ENCODE results near the gene TBX10. TPM values are rescaled to one million over a fixed set of nuclear protein-coding genes. Genes with fewer than 3 reads are reported as not detected.

TBX10 gene
- total RNA-seq, 4 donors from 2014 or later: not detected

DNA sequence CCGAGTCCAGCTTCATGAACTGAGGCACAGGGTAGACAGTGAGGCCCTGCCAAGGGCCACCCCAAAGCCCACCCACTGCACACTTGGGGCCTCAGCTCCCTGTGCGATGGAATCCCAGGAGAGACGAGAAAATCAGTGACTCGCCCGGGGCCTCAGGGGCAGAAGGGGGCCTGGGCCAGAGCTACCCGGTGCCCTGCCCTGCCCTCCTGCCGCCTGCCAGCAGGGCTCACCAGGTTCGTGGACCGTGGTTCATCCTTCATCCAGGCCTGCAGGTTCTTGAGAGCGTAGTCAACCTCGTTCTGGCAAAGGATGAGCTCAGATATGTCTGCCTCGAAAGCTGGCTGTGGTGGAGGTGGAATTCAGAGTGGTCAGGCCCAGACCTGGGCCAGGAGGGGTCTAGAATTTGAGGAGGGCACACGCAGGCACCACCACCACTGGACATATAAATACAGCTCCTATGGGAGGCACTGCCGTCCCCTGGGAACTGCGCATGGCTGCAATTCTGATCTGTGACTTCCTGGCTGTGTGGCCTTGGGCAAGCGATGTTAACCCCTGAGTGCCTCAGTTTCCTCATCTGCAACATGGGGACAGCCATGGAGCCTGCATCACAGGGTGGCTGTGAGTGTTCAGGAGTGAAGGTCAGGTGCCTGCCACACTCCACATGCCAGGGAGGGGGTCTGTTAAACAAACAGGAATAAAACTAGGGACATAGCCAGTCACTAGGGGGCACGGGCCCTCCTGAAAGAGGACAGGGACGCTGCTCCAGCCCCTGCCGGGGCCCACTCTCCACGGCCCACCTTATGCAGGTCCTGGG lies 27.3 kb upstream of the TBX10 start:
- no peak for DNase-seq (ENCODE audit: low spot score in 2 of 2)
- H3K27me3 ChIP-seq: no peaks in the 10 kb centered on the region
- 64 to 74% methylated on average over 15 to 19 of the region's 20 CpGs for WGBS, 2 donors
- no peaks in the 10 kb centered on the region for H3K4me1 ChIP-seq
- TF ChIP-seq, protein P1, sequence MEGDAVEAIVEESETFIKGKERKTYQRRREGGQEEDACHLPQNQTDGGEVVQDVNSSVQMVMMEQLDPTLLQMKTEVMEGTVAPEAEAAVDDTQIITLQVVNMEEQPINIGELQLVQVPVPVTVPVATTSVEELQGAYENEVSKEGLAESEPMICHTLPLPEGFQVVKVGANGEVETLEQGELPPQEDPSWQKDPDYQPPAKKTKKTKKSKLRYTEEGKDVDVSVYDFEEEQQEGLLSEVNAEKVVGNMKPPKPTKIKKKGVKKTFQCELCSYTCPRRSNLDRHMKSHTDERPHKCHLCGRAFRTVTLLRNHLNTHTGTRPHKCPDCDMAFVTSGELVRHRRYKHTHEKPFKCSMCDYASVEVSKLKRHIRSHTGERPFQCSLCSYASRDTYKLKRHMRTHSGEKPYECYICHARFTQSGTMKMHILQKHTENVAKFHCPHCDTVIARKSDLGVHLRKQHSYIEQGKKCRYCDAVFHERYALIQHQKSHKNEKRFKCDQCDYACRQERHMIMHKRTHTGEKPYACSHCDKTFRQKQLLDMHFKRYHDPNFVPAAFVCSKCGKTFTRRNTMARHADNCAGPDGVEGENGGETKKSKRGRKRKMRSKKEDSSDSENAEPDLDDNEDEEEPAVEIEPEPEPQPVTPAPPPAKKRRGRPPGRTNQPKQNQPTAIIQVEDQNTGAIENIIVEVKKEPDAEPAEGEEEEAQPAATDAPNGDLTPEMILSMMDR (IDR thresholded peaks at IDR 0.05): no peak
- TF ChIP-seq POLR2A (IDR thresholded peaks at IDR 0.05) (no peak), EP300 (IDR thresholded peaks at IDR 0.05) (no peak)
- H3K4me3 ChIP-seq: no peak overlapping the region
- no peaks in the 10 kb centered on the region for H3K9me3 ChIP-seq
- H3K36me3 ChIP-seq: no peaks in the 10 kb centered on the region
- no peak overlapping the region for H3K27ac ChIP-seq

DNA sequence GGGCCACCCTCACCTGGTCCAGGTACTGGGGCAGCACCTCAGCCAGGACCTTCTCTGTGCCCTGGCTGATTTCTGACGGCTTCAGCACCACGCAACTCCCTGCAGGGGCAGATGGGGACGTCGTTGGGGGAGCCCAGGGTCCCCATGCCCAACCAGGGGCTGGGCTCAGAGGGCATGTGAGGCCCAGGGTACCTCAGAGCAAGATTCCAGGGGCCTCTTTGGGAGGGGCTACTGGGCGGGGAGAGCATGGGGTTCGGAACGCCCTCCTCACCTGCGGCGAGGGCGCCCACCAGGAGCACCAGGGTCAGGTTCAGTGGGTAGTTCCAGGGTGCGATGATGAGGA lies 26.7 kb upstream of the TBX10 start:
- Histone ChIP-seq H3K9me3 (no peaks in the 10 kb centered on the region), H3K27ac (no peak overlapping the region), H3K27me3 (no peaks in the 10 kb centered on the region), H3K4me3 (no peak overlapping the region), H3K4me1 (no peaks in the 10 kb centered on the region), H3K36me3 (no peaks in the 10 kb centered on the region)
- TF ChIP-seq EP300 (IDR thresholded peaks at IDR 0.05) (no peak), POLR2A (IDR thresholded peaks at IDR 0.05) (no peak)
- TF ChIP-seq, protein P1 (IDR thresholded peaks at IDR 0.05): no peak
- 86 to 88% methylated on average over 10 to 11 of the region's 11 CpGs for WGBS, 2 donors
- no peak for DNase-seq (ENCODE audit: low spot score in 2 of 2)

DNA sequence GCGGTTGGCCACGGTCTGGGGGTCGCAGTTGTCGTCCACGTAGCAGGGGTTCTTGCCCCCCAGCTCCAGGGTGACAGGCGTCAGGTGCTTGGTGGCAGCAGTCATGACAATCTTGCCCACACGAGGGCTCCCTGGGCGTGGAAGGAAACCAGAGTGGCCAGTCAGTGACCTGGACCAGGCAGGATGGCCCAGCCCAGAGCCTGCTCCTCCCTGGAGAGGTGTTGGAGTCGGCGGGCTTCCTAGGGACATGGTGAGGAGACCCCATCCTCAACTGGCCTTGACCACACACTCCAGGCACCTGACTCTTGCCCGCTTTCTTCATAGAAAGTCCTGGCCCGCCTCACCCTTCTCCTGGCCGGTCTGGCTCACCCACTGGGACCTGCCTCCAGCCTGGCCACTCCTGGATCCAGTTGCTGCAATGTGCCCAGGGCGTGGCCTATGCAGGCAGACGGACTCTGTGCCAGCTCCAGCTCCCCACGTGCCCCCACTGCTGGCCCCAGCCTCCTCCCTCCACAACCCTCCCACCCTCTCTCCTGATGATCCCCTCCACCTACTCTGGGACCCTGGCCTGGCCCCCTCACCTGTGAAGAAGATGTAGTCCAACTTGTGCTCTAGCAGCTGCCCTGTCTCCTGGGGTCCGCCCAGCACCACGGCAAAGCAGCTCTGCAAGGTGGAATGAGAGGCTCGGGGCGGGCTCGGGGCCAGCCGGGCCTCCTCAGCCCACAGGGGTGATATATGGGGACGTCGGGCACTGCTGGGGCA lies 26.2 kb upstream of the TBX10 start:
- H3K27me3 ChIP-seq: no peaks in the 10 kb centered on the region
- no peak overlapping the region for H3K27ac ChIP-seq
- no peaks in the 10 kb centered on the region for H3K4me1 ChIP-seq
- TF ChIP-seq, protein P1 (IDR thresholded peaks at IDR 0.05): no peak
- TF ChIP-seq EP300 (IDR thresholded peaks at IDR 0.05) (no peak), POLR2A (IDR thresholded peaks at IDR 0.05) (no peak)
- DNase-seq (ENCODE audit: low spot score in 2 of 2): no peak
- H3K36me3 ChIP-seq: no peaks in the 10 kb centered on the region
- H3K4me3 ChIP-seq: no peak overlapping the region
- WGBS, 2 donors: 79 to 80% methylated on average over 24 of the region's 24 CpGs
- H3K9me3 ChIP-seq: no peaks in the 10 kb centered on the region

DNA sequence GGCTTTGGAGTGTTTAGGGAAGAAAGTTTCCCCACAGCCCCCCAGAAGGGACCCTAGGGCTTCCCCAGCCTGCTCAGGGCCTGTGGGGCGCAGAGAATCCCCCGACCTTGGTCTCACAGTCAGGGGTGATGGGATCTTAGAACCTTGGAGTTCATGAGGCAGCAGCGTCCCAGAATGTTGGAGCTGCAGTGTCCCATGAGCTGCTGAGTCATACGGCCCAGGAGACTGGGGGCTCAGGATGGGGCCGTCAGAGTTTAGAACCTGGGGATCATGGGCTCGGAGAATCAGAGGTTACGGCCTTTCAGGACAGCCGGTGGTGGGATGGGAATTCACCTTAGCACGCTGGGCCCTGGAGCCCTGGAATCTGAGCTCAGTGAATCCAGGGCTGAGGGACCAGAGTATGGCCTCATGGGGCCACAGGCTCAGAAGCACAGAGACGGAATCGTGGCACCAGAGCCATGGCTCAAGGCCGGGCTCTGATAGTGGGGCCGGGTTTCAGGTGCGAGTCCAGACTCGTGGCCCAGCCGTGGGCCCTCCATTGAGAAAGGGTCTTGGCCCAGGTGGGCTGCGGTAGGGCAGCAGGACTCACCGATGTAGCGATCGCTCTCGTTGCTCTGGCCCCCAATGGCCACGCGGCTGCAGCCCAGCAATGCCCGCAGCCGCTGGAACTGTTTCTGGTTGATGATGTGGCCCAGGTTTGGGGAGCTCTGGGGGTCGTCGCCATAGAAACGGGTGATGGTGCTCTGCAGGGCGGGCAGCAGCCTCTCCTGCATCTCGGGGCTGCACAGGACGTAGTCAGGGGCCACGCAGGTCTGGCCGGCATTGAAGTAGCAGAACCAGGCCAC lies 25.4 kb upstream of the TBX10 start:
- Histone ChIP-seq H3K27me3 (no peaks in the 10 kb centered on the region), H3K4me1 (no peaks in the 10 kb centered on the region), H3K9me3 (no peaks in the 10 kb centered on the region), H3K4me3 (no peak overlapping the region), H3K27ac (no peak overlapping the region), H3K36me3 (no peaks in the 10 kb centered on the region)
- TF ChIP-seq POLR2A (IDR thresholded peaks at IDR 0.05) (no peak), EP300 (IDR thresholded peaks at IDR 0.05) (no peak)
- TF ChIP-seq, protein P1 (IDR thresholded peaks at IDR 0.05): no peak
- WGBS, 2 donors: 83 to 87% methylated on average over 26 to 30 of the region's 33 CpGs
- no peak for DNase-seq (ENCODE audit: low spot score in 2 of 2)

All from tibial nerve (tissue), 4 donors.